ENCODE data around the gene TNFAIP3.
A peak's percentile ranks its signal among the peaks of the same experiment; 100 is the strongest.

TNFAIP3 gene

DNA sequence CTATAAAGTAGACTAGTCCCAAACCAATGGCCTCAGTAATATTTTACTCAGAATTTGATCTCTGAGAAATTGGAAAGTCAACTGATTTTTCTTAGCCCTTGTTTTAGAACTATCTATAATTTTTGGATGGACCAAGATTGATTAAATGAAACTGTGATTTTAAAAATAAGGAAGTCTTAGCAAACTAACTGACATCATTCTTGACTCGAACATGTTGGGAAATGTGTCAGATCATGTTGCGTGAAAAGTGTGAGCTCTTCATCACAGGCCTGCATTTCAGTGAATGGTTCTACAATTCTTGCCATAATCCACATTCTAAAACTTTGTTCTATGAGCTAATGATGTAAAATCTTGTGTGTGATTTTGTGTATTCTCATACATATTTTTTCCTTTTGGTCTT lies 11.0 kb downstream of the TNFAIP3 start:
- H3K79me2 ChIP-seq (ENCODE audit: insufficient read depth, low read length): peaks cover 70% of the 10 kb centered on the region
- DNase-seq (no peak), ATAC-seq (ENCODE audit: insufficient read depth, low read depth) (no peak)
- peaks cover 78% of the 10 kb centered on the region for H3K4me1 ChIP-seq (ENCODE audit: insufficient read depth, low read length)
- peaks cover 12% of the 10 kb centered on the region for H4K20me1 ChIP-seq (ENCODE audit: insufficient read depth, low read length)
- H3K9ac ChIP-seq (ENCODE audit: low read depth, low read length): no peak overlapping the region
- H3K27me3 ChIP-seq (ENCODE audit: insufficient read depth, low read length, poor library complexity): no peaks in the 10 kb centered on the region
- no peaks in the 10 kb centered on the region for H3K9me3 ChIP-seq (ENCODE audit: insufficient read depth, low read length, severe bottlenecking)
- H3K36me3 ChIP-seq (ENCODE audit: insufficient read depth, low read length): peaks cover 97% of the 10 kb centered on the region
- no peak overlapping the region for H3K4me3 ChIP-seq (ENCODE audit: low read depth in 1 of 2, low read length in 2 of 2)
- TF ChIP-seq, protein P1, sequence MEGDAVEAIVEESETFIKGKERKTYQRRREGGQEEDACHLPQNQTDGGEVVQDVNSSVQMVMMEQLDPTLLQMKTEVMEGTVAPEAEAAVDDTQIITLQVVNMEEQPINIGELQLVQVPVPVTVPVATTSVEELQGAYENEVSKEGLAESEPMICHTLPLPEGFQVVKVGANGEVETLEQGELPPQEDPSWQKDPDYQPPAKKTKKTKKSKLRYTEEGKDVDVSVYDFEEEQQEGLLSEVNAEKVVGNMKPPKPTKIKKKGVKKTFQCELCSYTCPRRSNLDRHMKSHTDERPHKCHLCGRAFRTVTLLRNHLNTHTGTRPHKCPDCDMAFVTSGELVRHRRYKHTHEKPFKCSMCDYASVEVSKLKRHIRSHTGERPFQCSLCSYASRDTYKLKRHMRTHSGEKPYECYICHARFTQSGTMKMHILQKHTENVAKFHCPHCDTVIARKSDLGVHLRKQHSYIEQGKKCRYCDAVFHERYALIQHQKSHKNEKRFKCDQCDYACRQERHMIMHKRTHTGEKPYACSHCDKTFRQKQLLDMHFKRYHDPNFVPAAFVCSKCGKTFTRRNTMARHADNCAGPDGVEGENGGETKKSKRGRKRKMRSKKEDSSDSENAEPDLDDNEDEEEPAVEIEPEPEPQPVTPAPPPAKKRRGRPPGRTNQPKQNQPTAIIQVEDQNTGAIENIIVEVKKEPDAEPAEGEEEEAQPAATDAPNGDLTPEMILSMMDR (IDR thresholded peaks at IDR 0.05; ENCODE audit: borderline replicate concordance, extremely low read depth, low read length, poor library complexity, severe bottlenecking): no peak
- TF ChIP-seq EZH2 (IDR thresholded peaks at IDR 0.05; ENCODE audit: borderline replicate concordance, low read depth, low read length, severe bottlenecking): no peak
- no peak overlapping the region for H3K4me2 ChIP-seq (ENCODE audit: insufficient read depth, low read length)
- no peak overlapping the region for H2AFZ ChIP-seq (ENCODE audit: low read depth, low read length)
- H3K27ac ChIP-seq (ENCODE audit: low read length): no peak overlapping the region; the same call in 1 of the 2 replicates

DNA sequence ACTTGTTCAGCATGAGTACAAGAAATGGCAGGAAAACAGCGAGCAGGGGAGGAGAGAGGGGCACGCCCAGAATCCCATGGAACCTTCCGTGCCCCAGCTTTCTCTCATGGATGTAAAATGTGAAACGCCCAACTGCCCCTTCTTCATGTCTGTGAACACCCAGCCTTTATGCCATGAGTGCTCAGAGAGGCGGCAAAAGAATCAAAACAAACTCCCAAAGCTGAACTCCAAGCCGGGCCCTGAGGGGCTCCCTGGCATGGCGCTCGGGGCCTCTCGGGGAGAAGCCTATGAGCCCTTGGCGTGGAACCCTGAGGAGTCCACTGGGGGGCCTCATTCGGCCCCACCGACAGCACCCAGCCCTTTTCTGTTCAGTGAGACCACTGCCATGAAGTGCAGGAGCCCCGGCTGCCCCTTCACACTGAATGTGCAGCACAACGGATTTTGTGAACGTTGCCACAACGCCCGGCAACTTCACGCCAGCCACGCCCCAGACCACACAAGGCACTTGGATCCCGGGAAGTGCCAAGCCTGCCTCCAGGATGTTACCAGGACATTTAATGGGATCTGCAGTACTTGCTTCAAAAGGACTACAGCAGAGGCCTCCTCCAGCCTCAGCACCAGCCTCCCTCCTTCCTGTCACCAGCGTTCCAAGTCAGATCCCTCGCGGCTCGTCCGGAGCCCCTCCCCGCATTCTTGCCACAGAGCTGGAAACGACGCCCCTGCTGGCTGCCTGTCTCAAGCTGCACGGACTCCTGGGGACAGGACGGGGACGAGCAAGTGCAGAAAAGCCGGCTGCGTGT lies 11.6 kb downstream of the TNFAIP3 start:
- peaks cover 78% of the 10 kb centered on the region for H3K4me1 ChIP-seq (ENCODE audit: insufficient read depth, low read length)
- peaks cover 12% of the 10 kb centered on the region for H4K20me1 ChIP-seq (ENCODE audit: insufficient read depth, low read length)
- H3K79me2 ChIP-seq (ENCODE audit: insufficient read depth, low read length): peaks cover 64% of the 10 kb centered on the region
- peaks cover 93% of the 10 kb centered on the region for H3K36me3 ChIP-seq (ENCODE audit: insufficient read depth, low read length)
- no peak overlapping the region for H2AFZ ChIP-seq (ENCODE audit: low read depth, low read length)
- H3K27me3 ChIP-seq (ENCODE audit: insufficient read depth, low read length, poor library complexity): no peaks in the 10 kb centered on the region
- H3K9me3 ChIP-seq (ENCODE audit: insufficient read depth, low read length, severe bottlenecking): no peaks in the 10 kb centered on the region
- H3K4me3 ChIP-seq (ENCODE audit: low read depth in 1 of 2, low read length in 2 of 2): no peak overlapping the region
- ATAC-seq (ENCODE audit: insufficient read depth, low read depth) (no peak), DNase-seq (no peak)
- TF ChIP-seq EZH2 (IDR thresholded peaks at IDR 0.05; ENCODE audit: borderline replicate concordance, low read depth, low read length, severe bottlenecking): no peak
- TF ChIP-seq, protein P1 (IDR thresholded peaks at IDR 0.05; ENCODE audit: borderline replicate concordance, extremely low read depth, low read length, poor library complexity, severe bottlenecking): peak; percentile 12
- H3K27ac ChIP-seq (ENCODE audit: low read length): peak overlapping the region; percentile 39
- H3K4me2 ChIP-seq (ENCODE audit: insufficient read depth, low read length): peak overlapping the region; percentile 13; the same call in 1 of the 2 replicates
- no peak overlapping the region for H3K9ac ChIP-seq (ENCODE audit: low read depth, low read length)

DNA sequence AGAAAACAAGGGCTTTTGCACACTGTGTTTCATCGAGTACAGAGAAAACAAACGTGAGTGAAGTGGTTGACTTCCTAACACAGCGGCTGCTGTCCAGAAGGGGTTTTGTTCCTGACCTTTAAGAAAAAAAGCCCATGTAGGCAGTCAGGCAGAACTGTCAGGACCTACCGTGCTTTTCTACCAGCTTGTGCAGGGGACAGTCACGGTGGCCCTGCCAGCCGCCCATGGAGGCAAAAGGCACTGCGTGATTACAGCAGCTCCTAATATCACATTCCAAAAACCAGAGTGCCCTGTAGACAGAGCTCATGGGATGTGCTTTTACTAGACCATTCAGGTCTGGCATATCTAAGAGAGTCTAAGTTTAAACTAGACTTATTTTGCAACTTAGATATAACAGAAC lies 12.2 kb downstream of the TNFAIP3 start:
- ATAC-seq (ENCODE audit: insufficient read depth, low read depth) (no peak), DNase-seq (no peak)
- H3K4me3 ChIP-seq (ENCODE audit: low read depth in 1 of 2, low read length in 2 of 2): no peak overlapping the region
- no peak overlapping the region for H3K9ac ChIP-seq (ENCODE audit: low read depth, low read length)
- H4K20me1 ChIP-seq (ENCODE audit: insufficient read depth, low read length): peaks cover 8% of the 10 kb centered on the region
- peaks cover 91% of the 10 kb centered on the region for H3K36me3 ChIP-seq (ENCODE audit: insufficient read depth, low read length)
- H3K4me2 ChIP-seq (ENCODE audit: insufficient read depth, low read length): peak overlapping the region; percentile 13; the same call in 1 of the 2 replicates
- H3K27ac ChIP-seq (ENCODE audit: low read length): peak overlapping the region; percentile 39; the same call in 1 of the 2 replicates
- no peak overlapping the region for H2AFZ ChIP-seq (ENCODE audit: low read depth, low read length)
- H3K9me3 ChIP-seq (ENCODE audit: insufficient read depth, low read length, severe bottlenecking): no peaks in the 10 kb centered on the region
- TF ChIP-seq EZH2 (IDR thresholded peaks at IDR 0.05; ENCODE audit: borderline replicate concordance, low read depth, low read length, severe bottlenecking): no peak
- TF ChIP-seq, protein P1 (IDR thresholded peaks at IDR 0.05; ENCODE audit: borderline replicate concordance, extremely low read depth, low read length, poor library complexity, severe bottlenecking): no peak
- H3K4me1 ChIP-seq (ENCODE audit: insufficient read depth, low read length): peaks cover 80% of the 10 kb centered on the region
- peaks cover 58% of the 10 kb centered on the region for H3K79me2 ChIP-seq (ENCODE audit: insufficient read depth, low read length)
- H3K27me3 ChIP-seq (ENCODE audit: insufficient read depth, low read length, poor library complexity): no peaks in the 10 kb centered on the region
